SK-N-SH treated with all-trans-retinoic acid at 6 μM for 48 hours (cell line): ENCODE data around the gene RGCC.

Source experiments
- BACH2 ChIP-seq: fragments of 250-450 bp; sonication (Bioruptor Pico); IDR thresholded peaks from 2 replicates; pipeline ENCODE4 v1.9.0; 2021; ENCODE audit warnings: mild to moderate bottlenecking, borderline replicate concordance
- GLIS3 ChIP-seq: fragments of 250-450 bp; sonication (Bioruptor Pico); IDR thresholded peaks from 2 replicates; pipeline ENCODE4 v1.5.0; 2020; ENCODE audit warnings: mild to moderate bottlenecking, moderate library complexity
- OSR1 ChIP-seq: fragments of 250-450 bp; sonication (Bioruptor Pico); IDR thresholded peaks from 2 replicates; pipeline ENCODE4 v1.8.0; 2022; ENCODE audit warnings: moderate library complexity, mild to moderate bottlenecking, inconsistent platforms
- SNAI2 ChIP-seq: fragments of 250-450 bp; sonication (Bioruptor Pico); IDR thresholded peaks from 2 replicates; pipeline ENCODE4 v1.5.0; 2020; ENCODE audit warnings: mild to moderate bottlenecking, moderate library complexity
- TCF4 ChIP-seq: fragments of 250-450 bp; sonication (Bioruptor Pico); IDR thresholded peaks from 2 replicates; pipeline ENCODE4 v1.8.0; 2021; ENCODE audit warnings: mild to moderate bottlenecking, moderate library complexity, borderline replicate concordance
- TOX ChIP-seq: fragments of 250-450 bp; sonication (Bioruptor Pico); IDR thresholded peaks from 2 replicates; pipeline ENCODE4 v1.8.0; 2021; ENCODE audit warnings: mild to moderate bottlenecking, moderate library complexity, borderline replicate concordance
- ZC3H10 ChIP-seq: fragments of 250-450 bp; sonication (Bioruptor Pico); IDR thresholded peaks from 2 replicates; pipeline ENCODE4 v1.5.1; 2021; ENCODE audit warnings: mild to moderate bottlenecking, moderate library complexity
- TF ChIP-seq, protein P1 (sequence below): fragments of 250-450 bp; sonication (Bioruptor Pico); IDR thresholded peaks from 2 replicates; pipeline ENCODE4 v1.8.0; 2020; ENCODE audit warnings: mild to moderate bottlenecking, moderate library complexity, borderline replicate concordance
- TF ChIP-seq, protein P2 (sequence below): fragments of 250-450 bp; sonication (Bioruptor Pico); IDR thresholded peaks from 2 replicates; pipeline ENCODE4 v1.8.0; 2021; ENCODE audit warnings: low read depth, mild to moderate bottlenecking, moderate library complexity, borderline replicate concordance

DNA sequence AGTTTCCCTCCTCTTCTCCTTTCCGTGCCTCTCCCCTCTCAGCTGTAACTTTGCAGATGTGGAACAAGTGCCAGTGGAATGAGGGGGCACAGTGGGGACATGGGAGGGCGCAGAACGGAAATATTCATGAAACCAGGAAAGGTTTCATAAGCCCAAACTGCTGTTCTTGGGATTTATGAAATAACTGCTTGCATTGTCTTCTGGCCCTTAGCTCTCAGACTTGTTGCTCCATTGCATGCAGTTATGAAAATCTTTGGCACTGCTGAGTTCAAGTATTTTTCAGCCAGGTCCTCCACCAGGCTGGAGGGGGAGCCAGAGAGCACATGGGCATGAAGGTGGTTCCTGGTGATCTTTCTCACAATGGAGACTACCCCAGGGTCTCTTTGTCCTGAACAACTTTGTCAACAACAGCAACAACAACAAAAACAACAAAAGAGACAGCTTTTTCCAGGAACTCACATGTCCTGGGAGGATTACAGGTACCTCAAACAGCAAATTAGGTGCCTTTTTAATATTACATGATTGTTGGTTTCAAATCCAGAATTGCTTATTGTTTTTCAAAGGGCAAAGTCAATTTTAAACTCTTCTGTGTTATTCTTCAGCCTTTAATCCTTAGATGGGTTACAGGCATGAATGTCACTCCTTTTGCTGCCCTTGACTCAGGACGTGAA, 1.5 kb downstream of the RGCC start:
- TF ChIP-seq ZC3H10 (CRISPR knock-in tag) (no peak), OSR1 (CRISPR knock-in tag) (no peak), BACH2 (CRISPR knock-in tag) (no peak), GLIS3 (CRISPR knock-in tag) (no peak), TOX (CRISPR knock-in tag) (no peak), TCF4 (CRISPR knock-in tag) (no peak), SNAI2 (CRISPR knock-in tag) (no peak)
- TF ChIP-seq, protein P1, sequence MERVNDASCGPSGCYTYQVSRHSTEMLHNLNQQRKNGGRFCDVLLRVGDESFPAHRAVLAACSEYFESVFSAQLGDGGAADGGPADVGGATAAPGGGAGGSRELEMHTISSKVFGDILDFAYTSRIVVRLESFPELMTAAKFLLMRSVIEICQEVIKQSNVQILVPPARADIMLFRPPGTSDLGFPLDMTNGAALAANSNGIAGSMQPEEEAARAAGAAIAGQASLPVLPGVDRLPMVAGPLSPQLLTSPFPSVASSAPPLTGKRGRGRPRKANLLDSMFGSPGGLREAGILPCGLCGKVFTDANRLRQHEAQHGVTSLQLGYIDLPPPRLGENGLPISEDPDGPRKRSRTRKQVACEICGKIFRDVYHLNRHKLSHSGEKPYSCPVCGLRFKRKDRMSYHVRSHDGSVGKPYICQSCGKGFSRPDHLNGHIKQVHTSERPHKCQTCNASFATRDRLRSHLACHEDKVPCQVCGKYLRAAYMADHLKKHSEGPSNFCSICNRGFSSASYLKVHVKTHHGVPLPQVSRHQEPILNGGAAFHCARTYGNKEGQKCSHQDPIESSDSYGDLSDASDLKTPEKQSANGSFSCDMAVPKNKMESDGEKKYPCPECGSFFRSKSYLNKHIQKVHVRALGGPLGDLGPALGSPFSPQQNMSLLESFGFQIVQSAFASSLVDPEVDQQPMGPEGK (CRISPR knock-in tag), result no peak
- TF ChIP-seq, protein P2, sequence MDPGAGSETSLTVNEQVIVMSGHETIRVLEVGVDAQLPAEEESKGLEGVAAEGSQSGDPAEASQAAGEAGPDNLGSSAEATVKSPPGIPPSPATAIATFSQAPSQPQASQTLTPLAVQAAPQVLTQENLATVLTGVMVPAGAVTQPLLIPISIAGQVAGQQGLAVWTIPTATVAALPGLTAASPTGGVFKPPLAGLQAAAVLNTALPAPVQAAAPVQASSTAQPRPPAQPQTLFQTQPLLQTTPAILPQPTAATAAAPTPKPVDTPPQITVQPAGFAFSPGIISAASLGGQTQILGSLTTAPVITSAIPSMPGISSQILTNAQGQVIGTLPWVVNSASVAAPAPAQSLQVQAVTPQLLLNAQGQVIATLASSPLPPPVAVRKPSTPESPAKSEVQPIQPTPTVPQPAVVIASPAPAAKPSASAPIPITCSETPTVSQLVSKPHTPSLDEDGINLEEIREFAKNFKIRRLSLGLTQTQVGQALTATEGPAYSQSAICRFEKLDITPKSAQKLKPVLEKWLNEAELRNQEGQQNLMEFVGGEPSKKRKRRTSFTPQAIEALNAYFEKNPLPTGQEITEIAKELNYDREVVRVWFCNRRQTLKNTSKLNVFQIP (CRISPR knock-in tag), result no peak
